Peyer's patch (tissue), 4 donors: ENCODE data around the gene EHBP1.

Experiments used
- CTCF ChIP-seq, 6 experiments: fragments of 450-650 bp in 4 of 6; fragments of 200-600 bp in 2 of 6; sonication (generic) in 1 of 6; IDR thresholded peaks; one replicate each; pipeline ENCODE4 v1.5.1; 2017 to 2019; ENCODE audit warnings: antibody characterized with exemption in 6 of 6, mild to moderate bottlenecking in 3 of 6, moderate library complexity in 1 of 6
- POLR2A ChIP-seq, 2 donors: fragments of 450-650 bp; IDR thresholded peaks; one replicate each; pipeline ENCODE4 v1.5.1; 2017; ENCODE audit warnings: antibody characterized with exemption in 2 of 2, mild to moderate bottlenecking in 2 of 2, moderate library complexity in 2 of 2

GRCh38 chr2:63060472-63060991 is 355.0 kb downstream of the EHBP1 start:
- TF ChIP-seq CTCF (IDR thresholded peaks at IDR 0.05) (no peak), POLR2A (IDR thresholded peaks at IDR 0.05) (no peak)
